Hepatocyte (in vitro differentiated cells): ENCODE data around the gene USP44. TPM values are rescaled to one million over a fixed set of nuclear protein-coding genes. Genes with fewer than 3 reads are reported as not detected.

Experiments
- DNase-seq: peaks from one replicate; pipeline ENCODE4 v3.0.0-alpha.2; 2016; ENCODE audit warnings: low spot score
- H2AFZ ChIP-seq: fragments of 200-600 bp; sonication (generic); 2 replicates; pipeline ENCODE4 v1.6.0; 2016; ENCODE audit warnings: antibody characterized with exemption, mild to moderate bottlenecking
- H3K27ac ChIP-seq: fragments of 200-600 bp; sonication (generic); 2 replicates; pipeline ENCODE4 v1.5.1; 2016; ENCODE audit warnings: mild to moderate bottlenecking
- H3K27me3 ChIP-seq: fragments of 200-600 bp; sonication (generic); 2 replicates; pipeline ENCODE4 v1.6.1; 2016
- H3K36me3 ChIP-seq: fragments of 200-600 bp; sonication (generic); replicated peaks from 2 replicates; pipeline ENCODE4 v1.5.1; 2016; ENCODE audit warnings: low read depth; ENCODE audit not compliant: insufficient read depth
- H3K4me1 ChIP-seq: fragments of 200-600 bp; sonication (generic); 2 replicates; pipeline ENCODE4 v1.5.1; 2016; ENCODE audit warnings: mild to moderate bottlenecking, moderate library complexity; ENCODE audit not compliant: insufficient read depth
- H3K4me2 ChIP-seq: fragments of 200-600 bp; sonication (generic); 2 replicates; pipeline ENCODE4 v1.6.0; 2016
- H3K4me3 ChIP-seq: fragments of 200-600 bp; sonication (generic); 2 replicates; pipeline ENCODE4 v1.5.1; 2016; ENCODE audit warnings: mild to moderate bottlenecking
- H3K79me2 ChIP-seq: fragments of 200-600 bp; sonication (generic); 2 replicates; pipeline ENCODE4 v1.6.0; 2017; ENCODE audit warnings: mild to moderate bottlenecking
- H3K9me2 ChIP-seq: fragments of 200-600 bp; sonication (generic); replicated peaks from 2 replicates; pipeline ENCODE4 v1.6.0; 2017; ENCODE audit warnings: mild to moderate bottlenecking; ENCODE audit not compliant: insufficient read depth
- H3K9me3 ChIP-seq: fragments of 200-600 bp; sonication (generic); 2 replicates; pipeline ENCODE4 v1.5.1; 2016; ENCODE audit warnings: low read depth, mild to moderate bottlenecking
- H4K20me1 ChIP-seq: fragments of 200-600 bp; sonication (generic); 2 replicates; pipeline ENCODE4 v1.6.0; 2016; ENCODE audit warnings: mild to moderate bottlenecking; ENCODE audit not compliant: insufficient read depth, poor library complexity, severe bottlenecking
- EZH2 ChIP-seq: fragments of 200-600 bp; sonication (generic); IDR thresholded peaks from 2 replicates; pipeline ENCODE4 v1.6.1; 2016; ENCODE audit warnings: antibody characterized with exemption, mild to moderate bottlenecking, borderline replicate concordance
- EZH2phosphoT487 ChIP-seq: fragments of 200-600 bp; sonication (generic); IDR thresholded peaks from one replicate; pipeline ENCODE4 v1.6.1; 2018; ENCODE audit warnings: antibody characterized with exemption, mild to moderate bottlenecking, low read depth, moderate library complexity; ENCODE audit not compliant: unreplicated experiment, severe bottlenecking
- WGBS: methylation state at CpG from one replicate; pipeline ENCODE4 v1.1.6; 2016; ENCODE audit warnings: low lambda C conversion rate; ENCODE audit errors: missing lambda C conversion rate; 5-methylcytosine and 5-hydroxymethylcytosine counted together
- polyA plus RNA-seq: library from polyadenylated mRNA; unstranded; fragments of >200 nt; fragmentation: Nextera tagmentation; extraction: Ambion mirVana; gene quantifications from 2 replicates; pipeline ENCODE4 v1.2.1, GENCODE V29; 2016
- total RNA-seq: library from RNA; depleted of rRNA; stranded (reverse); fragments of >200 nt; gene quantifications from 2 replicates; pipeline ENCODE4 v1.2.3, GENCODE V29; 2014
- TF ChIP-seq, protein P1 (sequence below): fragments of 200-600 bp; sonication (generic); IDR thresholded peaks from 2 replicates; pipeline ENCODE4 v1.5.1; 2016; ENCODE audit warnings: antibody characterized with exemption, mild to moderate bottlenecking; ENCODE audit not compliant: poor library complexity

The USP44 gene
- total and polyA plus RNA-seq, 2 experiments from 2014 or later = 0.80 TPM; not detected in 1

DNA sequence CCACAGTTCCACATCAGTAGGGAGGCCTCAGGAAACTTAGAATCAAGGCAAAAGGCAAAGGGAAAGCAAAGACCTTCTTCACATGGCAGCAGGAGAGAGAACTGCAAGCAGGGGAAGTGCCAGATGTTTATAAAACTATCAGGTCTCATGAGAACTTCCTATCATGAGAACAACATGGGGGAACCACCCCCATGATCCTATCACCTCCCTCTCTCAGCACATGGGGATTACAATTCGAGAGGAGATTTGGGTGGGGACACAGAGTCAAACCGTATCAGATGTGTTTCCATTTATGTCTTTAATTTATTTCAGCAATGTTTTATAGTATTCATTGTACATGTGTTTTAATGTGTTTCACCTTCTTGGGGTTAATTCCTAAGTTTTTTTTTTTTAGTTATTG is 51.5 kb downstream of the USP44 start:
- no peak overlapping the region for H2AFZ ChIP-seq
- peaks cover under 1% of the 10 kb centered on the region for H3K36me3 ChIP-seq
- H3K4me3 ChIP-seq = no peak overlapping the region
- H3K4me2 ChIP-seq = no peak overlapping the region
- H3K9me2 ChIP-seq = no peaks in the 10 kb centered on the region
- no peaks in the 10 kb centered on the region for H3K9me3 ChIP-seq
- H4K20me1 ChIP-seq = peaks cover 4% of the 10 kb centered on the region
- 87% methylated on average over 2 of the region's 2 CpGs for WGBS
- H3K27me3 ChIP-seq = no peaks in the 10 kb centered on the region
- H3K79me2 ChIP-seq = peaks cover 41% of the 10 kb centered on the region
- no peak overlapping the region for H3K27ac ChIP-seq
- DNase-seq = no peak
- H3K4me1 ChIP-seq = no peaks in the 10 kb centered on the region
- TF ChIP-seq EZH2 (no peak), EZH2phosphoT487 (no peak)
- TF ChIP-seq, protein P1, sequence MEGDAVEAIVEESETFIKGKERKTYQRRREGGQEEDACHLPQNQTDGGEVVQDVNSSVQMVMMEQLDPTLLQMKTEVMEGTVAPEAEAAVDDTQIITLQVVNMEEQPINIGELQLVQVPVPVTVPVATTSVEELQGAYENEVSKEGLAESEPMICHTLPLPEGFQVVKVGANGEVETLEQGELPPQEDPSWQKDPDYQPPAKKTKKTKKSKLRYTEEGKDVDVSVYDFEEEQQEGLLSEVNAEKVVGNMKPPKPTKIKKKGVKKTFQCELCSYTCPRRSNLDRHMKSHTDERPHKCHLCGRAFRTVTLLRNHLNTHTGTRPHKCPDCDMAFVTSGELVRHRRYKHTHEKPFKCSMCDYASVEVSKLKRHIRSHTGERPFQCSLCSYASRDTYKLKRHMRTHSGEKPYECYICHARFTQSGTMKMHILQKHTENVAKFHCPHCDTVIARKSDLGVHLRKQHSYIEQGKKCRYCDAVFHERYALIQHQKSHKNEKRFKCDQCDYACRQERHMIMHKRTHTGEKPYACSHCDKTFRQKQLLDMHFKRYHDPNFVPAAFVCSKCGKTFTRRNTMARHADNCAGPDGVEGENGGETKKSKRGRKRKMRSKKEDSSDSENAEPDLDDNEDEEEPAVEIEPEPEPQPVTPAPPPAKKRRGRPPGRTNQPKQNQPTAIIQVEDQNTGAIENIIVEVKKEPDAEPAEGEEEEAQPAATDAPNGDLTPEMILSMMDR = no peak

DNA sequence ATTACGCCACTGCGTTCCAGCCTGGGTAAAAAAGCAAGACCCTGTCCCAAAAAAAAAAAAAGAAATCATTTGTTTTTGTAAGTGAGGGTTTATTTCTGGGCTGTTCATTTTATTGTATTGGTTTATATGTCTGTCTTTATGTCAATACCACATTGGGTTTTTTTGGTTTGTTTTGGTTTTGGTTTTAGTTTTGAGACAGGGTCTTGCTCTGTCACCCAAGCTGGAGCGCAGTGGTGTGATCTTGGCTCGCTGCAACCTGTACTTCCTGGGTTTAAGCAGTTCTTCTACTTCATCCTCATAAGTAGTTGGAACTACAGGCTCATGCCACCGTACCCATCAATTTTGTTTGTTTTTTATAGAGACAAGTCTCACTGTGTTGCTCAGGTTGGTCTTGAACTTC is 52.3 kb downstream of the USP44 start:
- Histone ChIP-seq H2AFZ (no peak overlapping the region), H3K79me2 (peaks cover 41% of the 10 kb centered on the region), H3K9me3 (no peaks in the 10 kb centered on the region), H3K4me3 (no peak overlapping the region), H3K4me2 (no peak overlapping the region), H3K4me1 (no peaks in the 10 kb centered on the region), H3K36me3 (peaks cover 5% of the 10 kb centered on the region), H3K27ac (no peak overlapping the region), H4K20me1 (peaks cover 4% of the 10 kb centered on the region), H3K9me2 (no peaks in the 10 kb centered on the region), H3K27me3 (no peaks in the 10 kb centered on the region)
- 100% methylated on average over 5 of the region's 5 CpGs for WGBS
- no peak for DNase-seq
- TF ChIP-seq EZH2 (no peak), EZH2phosphoT487 (no peak)
- TF ChIP-seq, protein P1 = no peak

DNA sequence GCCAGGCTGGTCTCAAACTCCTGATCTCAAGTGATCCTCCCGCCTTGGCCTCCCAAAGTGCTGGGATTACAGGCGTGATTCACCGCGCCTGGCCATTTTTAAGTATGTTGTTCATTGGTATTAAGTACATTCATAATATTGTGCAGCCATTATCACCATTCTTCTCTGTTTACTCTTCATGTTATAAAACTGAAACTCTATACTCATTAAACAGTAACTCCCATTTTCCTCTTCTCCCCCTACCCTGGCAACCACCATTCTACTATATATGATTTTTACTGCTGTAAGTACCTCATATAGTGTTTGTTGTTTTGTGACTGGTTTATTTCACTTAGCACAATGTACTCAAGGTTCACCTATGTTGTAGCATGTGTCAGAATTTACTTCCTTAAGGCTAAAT is 54.2 kb downstream of the USP44 start:
- Histone ChIP-seq H4K20me1 (no peaks in the 10 kb centered on the region), H3K27ac (no peak overlapping the region), H3K4me1 (no peaks in the 10 kb centered on the region), H2AFZ (no peak overlapping the region), H3K36me3 (peaks cover 5% of the 10 kb centered on the region), H3K79me2 (peaks cover 38% of the 10 kb centered on the region), H3K9me2 (no peaks in the 10 kb centered on the region), H3K4me3 (no peak overlapping the region), H3K9me3 (no peaks in the 10 kb centered on the region), H3K27me3 (no peaks in the 10 kb centered on the region), H3K4me2 (no peak overlapping the region)
- no peak for DNase-seq
- TF ChIP-seq EZH2 = no peak
- TF ChIP-seq EZH2phosphoT487 = no peak
- TF ChIP-seq, protein P1 = no peak
- WGBS = 99% methylated on average over 4 of the region's 4 CpGs

DNA sequence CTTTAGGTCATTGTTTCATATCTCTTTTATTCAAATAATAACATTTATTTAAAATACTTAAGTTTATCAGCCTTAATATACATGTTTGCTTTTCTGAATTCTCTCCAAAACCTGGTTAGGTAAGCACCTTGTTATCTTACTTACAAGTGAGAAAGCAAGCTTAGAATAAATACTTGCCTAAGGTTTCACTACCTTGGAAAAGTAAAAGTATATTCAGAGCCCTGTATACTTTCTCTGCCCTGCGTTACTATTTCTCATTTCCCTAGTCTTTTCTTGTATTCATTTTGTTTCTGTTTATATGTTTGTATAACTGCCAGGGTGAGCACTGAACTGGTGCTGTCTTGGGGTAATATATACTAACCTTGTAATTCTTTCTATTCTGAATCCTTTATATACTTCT is 55.8 kb downstream of the USP44 start:
- H3K79me2 ChIP-seq = peaks cover 29% of the 10 kb centered on the region
- no peaks in the 10 kb centered on the region for H3K9me3 ChIP-seq
- TF ChIP-seq EZH2phosphoT487 = no peak
- no peak for TF ChIP-seq EZH2
- TF ChIP-seq, protein P1 = no peak
- no peak overlapping the region for H2AFZ ChIP-seq
- no peaks in the 10 kb centered on the region for H4K20me1 ChIP-seq
- no peak overlapping the region for H3K4me3 ChIP-seq
- H3K9me2 ChIP-seq = no peaks in the 10 kb centered on the region
- no peak overlapping the region for H3K27ac ChIP-seq
- DNase-seq = no peak
- no peaks in the 10 kb centered on the region for H3K27me3 ChIP-seq
- 87% methylated on average over 1 of the region's 1 CpG for WGBS
- H3K4me1 ChIP-seq = no peaks in the 10 kb centered on the region
- H3K36me3 ChIP-seq = peaks cover 5% of the 10 kb centered on the region
- H3K4me2 ChIP-seq = no peak overlapping the region
